ENCODE results near the gene TSC22D4. TPM values are rescaled to one million over a fixed set of nuclear protein-coding genes. Genes with fewer than 3 reads are reported as not detected.

The TSC22D4 gene
- polyA plus RNA-seq, 2 of the 4 experiments (the other 2 are of a cell fraction): 7.9 to 28.9 TPM

DNA sequence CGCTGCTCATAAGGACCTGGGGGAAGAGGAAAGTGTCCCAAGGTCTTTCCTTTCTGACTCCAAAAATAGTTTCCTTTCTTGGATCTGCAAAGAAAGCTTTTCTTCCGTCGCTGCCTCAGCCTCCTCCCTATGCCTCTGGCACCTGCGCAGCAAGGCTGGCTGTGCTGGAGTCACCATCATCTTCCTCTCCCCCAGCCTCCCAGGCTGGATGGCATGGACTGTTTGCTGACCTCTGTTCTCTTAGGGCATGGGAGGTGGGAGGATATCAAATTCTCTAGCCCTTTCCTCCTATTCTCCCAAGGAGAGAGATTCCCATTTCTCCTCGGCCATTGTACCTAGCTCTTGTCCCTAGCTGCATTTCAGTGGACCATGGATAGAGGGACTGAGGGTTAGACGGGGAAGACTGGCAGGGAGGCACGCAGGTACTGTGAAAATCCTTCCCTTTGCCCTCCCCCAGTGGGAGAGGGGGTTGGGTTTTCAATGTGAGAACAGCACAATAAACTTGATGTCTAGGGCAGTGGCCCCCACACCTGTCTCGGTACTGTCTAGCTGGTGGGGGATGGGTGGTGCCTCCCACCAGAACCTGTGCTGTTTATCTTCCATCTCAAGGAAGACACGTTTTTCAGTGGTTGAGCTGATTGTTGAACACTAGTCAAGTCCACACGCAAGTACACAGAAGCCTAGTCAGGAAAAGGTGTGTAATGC lies 45.3 kb downstream of the TSC22D4 start:
- TF ChIP-seq RAD21 (conservative IDR thresholded peaks at IDR 0.05 in 1 of 2, IDR thresholded peaks at IDR 0.05 in 1 of 2) (no peak), SMC3 (IDR thresholded peaks at IDR 0.05) (no peak), NPAS2 (CRISPR knock-in tag; IDR thresholded peaks at IDR 0.05; ENCODE audit: borderline replicate concordance) (no peak), ZC3H11A (IDR thresholded peaks at IDR 0.05) (no peak), NR3C1 (IDR thresholded peaks at IDR 0.05) (no peak), RCOR1 (IDR thresholded peaks at IDR 0.05; ENCODE audit: low read depth, low read length) (no peak)
- TF ChIP-seq, protein P1, sequence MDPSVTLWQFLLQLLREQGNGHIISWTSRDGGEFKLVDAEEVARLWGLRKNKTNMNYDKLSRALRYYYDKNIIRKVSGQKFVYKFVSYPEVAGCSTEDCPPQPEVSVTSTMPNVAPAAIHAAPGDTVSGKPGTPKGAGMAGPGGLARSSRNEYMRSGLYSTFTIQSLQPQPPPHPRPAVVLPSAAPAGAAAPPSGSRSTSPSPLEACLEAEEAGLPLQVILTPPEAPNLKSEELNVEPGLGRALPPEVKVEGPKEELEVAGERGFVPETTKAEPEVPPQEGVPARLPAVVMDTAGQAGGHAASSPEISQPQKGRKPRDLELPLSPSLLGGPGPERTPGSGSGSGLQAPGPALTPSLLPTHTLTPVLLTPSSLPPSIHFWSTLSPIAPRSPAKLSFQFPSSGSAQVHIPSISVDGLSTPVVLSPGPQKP (IDR thresholded peaks at IDR 0.05; ENCODE audit: low read depth, low read length): no peak
- TF ChIP-seq, protein P2, sequence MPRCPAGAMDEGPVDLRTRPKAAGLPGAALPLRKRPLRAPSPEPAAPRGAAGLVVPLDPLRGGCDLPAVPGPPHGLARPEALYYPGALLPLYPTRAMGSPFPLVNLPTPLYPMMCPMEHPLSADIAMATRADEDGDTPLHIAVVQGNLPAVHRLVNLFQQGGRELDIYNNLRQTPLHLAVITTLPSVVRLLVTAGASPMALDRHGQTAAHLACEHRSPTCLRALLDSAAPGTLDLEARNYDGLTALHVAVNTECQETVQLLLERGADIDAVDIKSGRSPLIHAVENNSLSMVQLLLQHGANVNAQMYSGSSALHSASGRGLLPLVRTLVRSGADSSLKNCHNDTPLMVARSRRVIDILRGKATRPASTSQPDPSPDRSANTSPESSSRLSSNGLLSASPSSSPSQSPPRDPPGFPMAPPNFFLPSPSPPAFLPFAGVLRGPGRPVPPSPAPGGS (IDR thresholded peaks at IDR 0.05): no peak
- TF ChIP-seq, protein P3, sequence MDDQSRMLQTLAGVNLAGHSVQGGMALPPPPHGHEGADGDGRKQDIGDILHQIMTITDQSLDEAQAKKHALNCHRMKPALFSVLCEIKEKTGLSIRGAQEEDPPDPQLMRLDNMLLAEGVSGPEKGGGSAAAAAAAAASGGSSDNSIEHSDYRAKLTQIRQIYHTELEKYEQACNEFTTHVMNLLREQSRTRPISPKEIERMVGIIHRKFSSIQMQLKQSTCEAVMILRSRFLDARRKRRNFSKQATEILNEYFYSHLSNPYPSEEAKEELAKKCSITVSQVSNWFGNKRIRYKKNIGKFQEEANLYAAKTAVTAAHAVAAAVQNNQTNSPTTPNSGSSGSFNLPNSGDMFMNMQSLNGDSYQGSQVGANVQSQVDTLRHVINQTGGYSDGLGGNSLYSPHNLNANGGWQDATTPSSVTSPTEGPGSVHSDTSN (IDR thresholded peaks at IDR 0.05): no peak
- no peaks in the 10 kb centered on the region for H3K9me3 ChIP-seq
- H3K4me2 ChIP-seq: no peak overlapping the region
- CTCF ChIA-PET: interaction anchor here (1.0 to 3.0 kb wide), 2 partner anchors 17 to 42 kb away, joined by 3 to 14 read pairs; no protein-coding TSS in a partner anchor
- H3K4me1 ChIP-seq: peaks cover 34% of the 10 kb centered on the region
- WGBS (ENCODE audit: missing lambda C conversion rate): 89% methylated on average over 10 of the region's 10 CpGs
- no peak for ATAC-seq
- DNase-seq (ENCODE audit: low read depth in 1 of 2, low spot score in 1 of 2): no peak
- no peak overlapping the region for H3K4me3 ChIP-seq
- FAIRE-seq: no peak
- POLR2A ChIA-PET: no interaction called here
- H3K27ac ChIP-seq: no peak overlapping the region

DNA sequence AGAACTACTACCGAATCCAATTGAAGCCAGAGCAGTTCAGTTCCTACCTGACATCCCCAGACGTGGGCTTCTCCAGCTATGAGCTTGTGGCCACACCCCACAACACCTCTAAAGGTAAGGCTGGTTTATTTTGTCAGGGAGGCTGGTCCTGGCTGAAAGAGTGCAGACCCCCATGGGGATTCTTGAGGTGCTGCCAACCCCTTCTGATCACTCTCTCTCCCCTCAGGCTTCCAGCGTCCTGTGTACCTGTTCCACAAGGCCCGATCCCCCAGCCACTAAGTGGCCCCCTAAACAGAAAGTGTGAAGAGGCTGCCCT lies 45.8 kb downstream of the TSC22D4 start:
- no peak overlapping the region for H3K4me2 ChIP-seq
- FAIRE-seq (no peak), ATAC-seq (no peak), DNase-seq (ENCODE audit: low read depth in 1 of 2, low spot score in 1 of 2) (no peak)
- peaks cover 34% of the 10 kb centered on the region for H3K4me1 ChIP-seq
- CTCF ChIA-PET: interaction anchor here (1.0 to 3.0 kb wide), 2 partner anchors 17 to 42 kb away, joined by 3 to 14 read pairs; no protein-coding TSS in a partner anchor
- TF ChIP-seq MAZ (IDR thresholded peaks at IDR 0.05; ENCODE audit: borderline replicate concordance, low read depth, low read length): no peak
- no peak for TF ChIP-seq ZFP36 (IDR thresholded peaks at IDR 0.05; ENCODE audit: borderline replicate concordance, partially characterized antibody)
- TF ChIP-seq CEBPB (IDR thresholded peaks at IDR 0.05): no peak
- 0 out of 5 replicates have a peak, but pooled peaks of 1 of the 2 experiments have one; percentile 18 for TF ChIP-seq JUN (IDR thresholded peaks at IDR 0.05)
- TF ChIP-seq, protein P4, sequence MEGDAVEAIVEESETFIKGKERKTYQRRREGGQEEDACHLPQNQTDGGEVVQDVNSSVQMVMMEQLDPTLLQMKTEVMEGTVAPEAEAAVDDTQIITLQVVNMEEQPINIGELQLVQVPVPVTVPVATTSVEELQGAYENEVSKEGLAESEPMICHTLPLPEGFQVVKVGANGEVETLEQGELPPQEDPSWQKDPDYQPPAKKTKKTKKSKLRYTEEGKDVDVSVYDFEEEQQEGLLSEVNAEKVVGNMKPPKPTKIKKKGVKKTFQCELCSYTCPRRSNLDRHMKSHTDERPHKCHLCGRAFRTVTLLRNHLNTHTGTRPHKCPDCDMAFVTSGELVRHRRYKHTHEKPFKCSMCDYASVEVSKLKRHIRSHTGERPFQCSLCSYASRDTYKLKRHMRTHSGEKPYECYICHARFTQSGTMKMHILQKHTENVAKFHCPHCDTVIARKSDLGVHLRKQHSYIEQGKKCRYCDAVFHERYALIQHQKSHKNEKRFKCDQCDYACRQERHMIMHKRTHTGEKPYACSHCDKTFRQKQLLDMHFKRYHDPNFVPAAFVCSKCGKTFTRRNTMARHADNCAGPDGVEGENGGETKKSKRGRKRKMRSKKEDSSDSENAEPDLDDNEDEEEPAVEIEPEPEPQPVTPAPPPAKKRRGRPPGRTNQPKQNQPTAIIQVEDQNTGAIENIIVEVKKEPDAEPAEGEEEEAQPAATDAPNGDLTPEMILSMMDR (IDR thresholded peaks at IDR 0.05): no peak
- POLR2A ChIA-PET: no interaction called here
- H3K27ac ChIP-seq: no peak overlapping the region
- no peaks in the 10 kb centered on the region for H3K9me3 ChIP-seq
- H3K4me3 ChIP-seq: no peak overlapping the region
- WGBS (ENCODE audit: missing lambda C conversion rate): 77% methylated on average over 4 of the region's 4 CpGs

DNA sequence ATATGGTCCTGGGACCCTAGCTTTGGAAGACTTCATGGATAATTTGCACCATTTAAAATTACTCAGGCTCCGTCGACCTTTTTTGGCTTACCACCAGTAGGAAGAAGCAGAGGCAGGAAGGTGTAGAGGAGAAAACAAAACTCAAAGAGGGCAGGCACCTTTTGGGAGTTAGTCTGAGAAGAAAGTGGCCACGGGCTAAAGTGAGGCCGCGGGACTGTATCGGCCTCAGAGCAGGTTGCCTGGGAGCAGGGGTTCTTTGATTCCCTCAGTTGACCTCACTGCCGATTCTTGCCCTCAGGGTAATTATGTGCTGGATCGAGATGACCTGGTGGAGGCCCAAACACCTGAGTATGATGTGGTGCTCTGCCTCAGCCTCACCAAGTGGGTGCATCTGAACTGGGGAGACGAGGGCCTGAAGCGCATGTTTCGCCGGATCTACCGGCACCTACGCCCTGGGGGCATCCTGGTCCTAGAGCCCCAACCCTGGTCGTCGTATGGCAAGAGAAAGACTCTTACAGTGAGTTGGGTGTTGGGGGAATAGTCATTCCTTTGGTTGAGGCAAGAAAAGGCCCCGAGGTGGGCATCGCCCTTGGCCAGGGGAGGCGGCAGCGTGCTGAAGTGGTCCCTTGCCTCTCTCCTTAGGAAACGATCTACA lies 46.3 kb downstream of the TSC22D4 start:
- ATAC-seq (no peak), DNase-seq (ENCODE audit: low read depth in 1 of 2, low spot score in 1 of 2) (no peak), FAIRE-seq (no peak)
- TF ChIP-seq HEYL (CRISPR knock-in tag; IDR thresholded peaks at IDR 0.05) (no peak), CEBPB (IDR thresholded peaks at IDR 0.05) (no peak), ZFP36 (IDR thresholded peaks at IDR 0.05; ENCODE audit: borderline replicate concordance, partially characterized antibody) (no peak), HDAC2 (IDR thresholded peaks at IDR 0.05) (no peak)
- Histone ChIP-seq H3K9me3 (peaks cover 2% of the 10 kb centered on the region; the same call in 1 of the 3 replicates), H3K4me3 (no peak overlapping the region), H3K4me1 (peaks cover 36% of the 10 kb centered on the region), H3K4me2 (peak overlapping the region; percentile 88; the same call in 1 of the 3 replicates), H3K27ac (no peak overlapping the region)
- POLR2A ChIA-PET: no interaction called here
- CTCF ChIA-PET: interaction anchor here (3.0 kb wide), 1 partner anchor 18 kb away, joined by 14 read pairs; no protein-coding TSS in a partner anchor
- WGBS (ENCODE audit: missing lambda C conversion rate): 90% methylated on average over 20 of the region's 21 CpGs

All from A549 (cell line).